Lower leg skin (tissue), 3 donors: ENCODE results near the gene LRRC75B.
"Not testable (repeated sequence)": the region's sequence is repeated elsewhere in the genome, so short reads cannot be mapped to it uniquely, and the experiment has no call there.

Experiments
- POLR2A ChIP-seq, 2 donors: fragments of 450-650 bp; IDR thresholded peaks; one replicate each; pipeline ENCODE4 v1.6.1; 2016 to 2017; ENCODE audit warnings: antibody characterized with exemption in 2 of 2, mild to moderate bottlenecking in 1 of 2, moderate library complexity in 1 of 2
- TF ChIP-seq, protein P1 (sequence below), 3 donors: fragments of 450-650 bp; IDR thresholded peaks; one replicate each; pipeline ENCODE4 v1.5.1; 2016; ENCODE audit warnings: antibody characterized with exemption in 3 of 3, mild to moderate bottlenecking in 3 of 3, moderate library complexity in 2 of 3

DNA sequence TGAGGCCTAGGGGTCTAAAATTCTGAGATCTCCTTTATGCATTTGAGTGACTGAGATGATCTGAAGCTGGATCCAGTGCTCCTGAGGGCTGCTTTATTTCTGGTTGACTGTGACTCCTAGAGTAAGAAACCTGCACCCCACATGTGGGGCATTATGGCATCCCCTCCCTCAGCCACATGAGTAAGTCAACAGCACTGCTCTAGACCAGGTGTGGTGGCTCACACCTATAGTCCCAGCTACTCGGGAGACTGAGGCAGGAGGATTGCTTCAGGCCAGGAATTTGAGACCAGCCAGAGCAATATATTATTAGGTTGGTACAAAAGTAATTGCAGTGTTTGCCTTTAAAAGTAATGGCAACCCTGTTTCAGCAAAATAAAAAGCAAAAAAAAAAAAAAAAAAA is 49.4 kb upstream of the LRRC75B start:
- TF ChIP-seq, protein P1, sequence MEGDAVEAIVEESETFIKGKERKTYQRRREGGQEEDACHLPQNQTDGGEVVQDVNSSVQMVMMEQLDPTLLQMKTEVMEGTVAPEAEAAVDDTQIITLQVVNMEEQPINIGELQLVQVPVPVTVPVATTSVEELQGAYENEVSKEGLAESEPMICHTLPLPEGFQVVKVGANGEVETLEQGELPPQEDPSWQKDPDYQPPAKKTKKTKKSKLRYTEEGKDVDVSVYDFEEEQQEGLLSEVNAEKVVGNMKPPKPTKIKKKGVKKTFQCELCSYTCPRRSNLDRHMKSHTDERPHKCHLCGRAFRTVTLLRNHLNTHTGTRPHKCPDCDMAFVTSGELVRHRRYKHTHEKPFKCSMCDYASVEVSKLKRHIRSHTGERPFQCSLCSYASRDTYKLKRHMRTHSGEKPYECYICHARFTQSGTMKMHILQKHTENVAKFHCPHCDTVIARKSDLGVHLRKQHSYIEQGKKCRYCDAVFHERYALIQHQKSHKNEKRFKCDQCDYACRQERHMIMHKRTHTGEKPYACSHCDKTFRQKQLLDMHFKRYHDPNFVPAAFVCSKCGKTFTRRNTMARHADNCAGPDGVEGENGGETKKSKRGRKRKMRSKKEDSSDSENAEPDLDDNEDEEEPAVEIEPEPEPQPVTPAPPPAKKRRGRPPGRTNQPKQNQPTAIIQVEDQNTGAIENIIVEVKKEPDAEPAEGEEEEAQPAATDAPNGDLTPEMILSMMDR (IDR thresholded peaks at IDR 0.05): not testable (repeated sequence)
- not testable (repeated sequence) for TF ChIP-seq POLR2A (IDR thresholded peaks at IDR 0.05)
